OCI-LY3 (cell line): ENCODE data around the gene TLR6.

ENCODE experiments used
- CTCF ChIP-seq: fragments of 200-600, 300-600 bp; sonication (generic); IDR thresholded peaks from 2 replicates; pipeline ENCODE4 v1.5.1; 2014; ENCODE audit warnings: antibody characterized with exemption, low read length, low read depth
- EZH2phosphoT487 ChIP-seq: fragments of 200-600 bp; shearing (Covaris generic); IDR thresholded peaks from 2 replicates; pipeline ENCODE4 v1.6.1; 2018; ENCODE audit warnings: antibody characterized with exemption, mixed run types, low read depth

GRCh38 chr4:38872620-38873019 lies 16.0 kb upstream of the TLR6 start:
- TF ChIP-seq CTCF (no peak), EZH2phosphoT487 (no peak)
